Retinal pigment epithelial cell (primary cell): ENCODE measurements around the gene CSTF1.
A peak's percentile ranks its signal among the peaks of the same experiment; 100 is the strongest.

Source experiments
- DNase-seq: peaks from one replicate; pipeline ENCODE4 v3.0.0-alpha.2; 2010; ENCODE audit warnings: low read depth
- H3K4me3 ChIP-seq: 2 replicates; pipeline ENCODE4 v1.5.1; 2011; ENCODE audit warnings: mild to moderate bottlenecking, low read length, control low read depth, moderate library complexity
- CTCF ChIP-seq: conservative IDR thresholded peaks from 2 replicates; pipeline ENCODE4 v1.5.1; 2011; ENCODE audit warnings: low read depth, low read length, control low read depth, inconsistent platforms

CSTF1 gene

GRCh38 chr20:56368351-56369134, 23.9 kb upstream of the CSTF1 start:
- no peak for TF ChIP-seq CTCF
- no peak for DNase-seq

DNA sequence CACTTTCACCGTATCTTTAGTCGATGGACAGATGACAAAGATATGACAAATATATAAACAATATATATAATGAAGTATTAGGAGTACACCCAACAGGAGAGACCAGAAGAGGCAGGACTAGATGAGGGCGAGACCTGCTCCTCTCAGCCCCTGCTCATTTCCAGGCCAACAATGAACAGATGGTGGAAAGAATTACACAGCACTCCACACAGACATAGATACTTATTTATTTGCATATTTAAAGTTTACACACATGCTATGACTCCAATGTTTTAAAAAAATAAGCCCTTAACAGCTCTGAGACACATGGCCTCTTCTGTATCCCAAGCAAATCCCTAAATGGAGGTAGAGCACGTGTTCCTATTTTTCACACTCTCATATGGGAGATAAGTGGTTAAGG, 23.3 kb upstream of the CSTF1 start:
- H3K4me3 ChIP-seq = no peak overlapping the region
- DNase-seq = no peak
- no peak for TF ChIP-seq CTCF

More at GRCh38 chr20:56368351-56369134, 23.9 kb upstream of the CSTF1 start:
- H3K4me3 ChIP-seq = no peak overlapping the region

GRCh38 chr20:56371977-56372376, 20.5 kb upstream of the CSTF1 start:
- TF ChIP-seq CTCF = no peak
- no peak for DNase-seq
- no peak overlapping the region for H3K4me3 ChIP-seq

- DNase-seq = no peak
- no peak overlapping the region for H3K4me3 ChIP-seq
- no peak for TF ChIP-seq CTCF
These were observed 19.6 kb upstream of the CSTF1 start for GRCh38 chr20:56372850-56373249.

DNA sequence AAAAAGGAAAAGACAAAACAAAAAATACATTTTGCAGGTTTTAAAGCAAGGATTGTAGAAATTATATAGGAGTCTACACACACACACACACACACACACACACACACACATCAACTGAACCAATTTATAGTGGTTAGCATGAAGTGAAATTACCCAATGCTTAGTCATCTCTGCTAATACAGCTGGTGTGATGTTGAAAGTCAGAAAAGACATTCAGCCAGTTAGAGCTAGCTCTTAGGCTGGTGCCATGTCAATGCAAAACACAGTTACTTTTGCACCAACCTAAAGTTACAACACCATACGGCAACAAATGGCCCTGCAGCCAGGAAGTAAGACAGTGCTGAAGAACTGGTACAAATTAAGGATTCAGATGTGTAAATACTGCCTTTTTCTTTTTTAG, 18.5 kb upstream of the CSTF1 start:
- H3K4me3 ChIP-seq = no peak overlapping the region
- no peak for TF ChIP-seq CTCF
- DNase-seq = peak; percentile 75

GRCh38 chr20:56376331-56376730, 16.1 kb upstream of the CSTF1 start:
- TF ChIP-seq CTCF = no peak
- no peak overlapping the region for H3K4me3 ChIP-seq
- DNase-seq = no peak

- DNase-seq = no peak
- no peak for TF ChIP-seq CTCF
- no peak overlapping the region for H3K4me3 ChIP-seq
These were observed 14.1 kb upstream of the CSTF1 start for GRCh38 chr20:56378386-56378785.
